HUDEP-2 (cell line): ENCODE results near the gene REPIN1.

ENCODE experiments used
- DNase-seq, 76 experiments: peaks; one replicate each; lab custom pipeline; 2025; ENCODE audit not compliant: unreplicated experiment in 76 of 76; lab: John Stamatoyannopoulos, UW

Gene REPIN1

GRCh38 chr7:150388709-150389531, 20.3 kb downstream of the REPIN1 start:
- peak in 1 of 76 experiments; percentile 17 for DNase-seq

- no peak for DNase-seq
Measured at GRCh38 chr7:150389532-150389816, 20.9 kb downstream of the REPIN1 start.

- DNase-seq = no peak
Measured at GRCh38 chr7:150390205-150390604, 21.6 kb downstream of the REPIN1 start.

GRCh38 chr7:150393325-150393724, 24.7 kb downstream of the REPIN1 start:
- DNase-seq = no peak

- no peak for DNase-seq
Measured at GRCh38 chr7:150396426-150396825, 27.8 kb downstream of the REPIN1 start.

- no peak for DNase-seq
Measured at GRCh38 chr7:150396851-150397260, 28.2 kb downstream of the REPIN1 start.

GRCh38 chr7:150397346-150398107, 28.9 kb downstream of the REPIN1 start:
- DNase-seq = no peak

- DNase-seq = no peak
Measured at GRCh38 chr7:150398108-150398964, 29.7 kb downstream of the REPIN1 start.

- no peak for DNase-seq
Measured at GRCh38 chr7:150398965-150399320, 30.3 kb downstream of the REPIN1 start.

GRCh38 chr7:150399421-150400007, 30.9 kb downstream of the REPIN1 start:
- no peak for DNase-seq

- peak in 36 of 76 experiments; percentile 5 to 64 (median 22) for DNase-seq
Measured at GRCh38 chr7:150400008-150400787, 31.6 kb downstream of the REPIN1 start.

- DNase-seq = no peak
Measured at GRCh38 chr7:150400788-150401423, 32.3 kb downstream of the REPIN1 start.

GRCh38 chr7:150401424-150401790, 32.8 kb downstream of the REPIN1 start:
- no peak for DNase-seq

- DNase-seq = no peak
Measured at GRCh38 chr7:150401861-150402631, 33.4 kb downstream of the REPIN1 start.

- no peak for DNase-seq
Measured at GRCh38 chr7:150402671-150403321, 34.2 kb downstream of the REPIN1 start.

GRCh38 chr7:150403376-150404171, 35.0 kb downstream of the REPIN1 start:
- DNase-seq = peak in 1 of 76 experiments; percentile 21

GRCh38 chr7:150404172-150404804, 35.7 kb downstream of the REPIN1 start:
- peak in 20 of 76 experiments; percentile 2 to 62 (median 30) for DNase-seq
